ENCODE results near the gene VN1R4. TPM values are rescaled to one million over a fixed set of nuclear protein-coding genes. Genes with fewer than 3 reads are reported as not detected.

Gene VN1R4, protein sequence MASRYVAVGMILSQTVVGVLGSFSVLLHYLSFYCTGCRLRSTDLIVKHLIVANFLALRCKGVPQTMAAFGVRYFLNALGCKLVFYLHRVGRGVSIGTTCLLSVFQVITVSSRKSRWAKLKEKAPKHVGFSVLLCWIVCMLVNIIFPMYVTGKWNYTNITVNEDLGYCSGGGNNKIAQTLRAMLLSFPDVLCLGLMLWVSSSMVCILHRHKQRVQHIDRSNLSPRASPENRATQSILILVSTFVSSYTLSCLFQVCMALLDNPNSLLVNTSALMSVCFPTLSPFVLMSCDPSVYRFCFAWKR
- not detected in 2 replicates for total RNA-seq

DNA sequence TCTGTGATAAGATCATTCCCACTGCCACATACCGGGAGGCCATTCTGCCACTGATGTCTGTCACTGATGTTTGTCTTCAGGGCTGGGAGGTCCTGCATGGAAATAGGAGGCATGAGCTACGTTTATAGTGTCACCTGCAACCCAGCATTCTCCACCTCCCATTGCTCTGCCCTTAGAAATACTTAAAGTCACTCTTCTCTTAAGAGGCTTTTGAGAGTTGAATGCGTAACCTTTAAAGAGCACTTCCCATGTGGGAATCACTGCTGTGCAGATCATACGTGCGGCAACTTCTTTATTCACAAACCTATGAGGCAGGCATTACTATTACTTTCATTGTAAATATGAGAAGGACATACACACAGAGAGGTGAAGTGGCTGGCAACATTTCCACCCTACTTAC is at the start of gene VN1R4:
Gene VN1R4 (minus strand): TSS at position 101 of the 400 bp plus-strand sequence. CDS start 58 bp downstream, at position 43.

DNA sequence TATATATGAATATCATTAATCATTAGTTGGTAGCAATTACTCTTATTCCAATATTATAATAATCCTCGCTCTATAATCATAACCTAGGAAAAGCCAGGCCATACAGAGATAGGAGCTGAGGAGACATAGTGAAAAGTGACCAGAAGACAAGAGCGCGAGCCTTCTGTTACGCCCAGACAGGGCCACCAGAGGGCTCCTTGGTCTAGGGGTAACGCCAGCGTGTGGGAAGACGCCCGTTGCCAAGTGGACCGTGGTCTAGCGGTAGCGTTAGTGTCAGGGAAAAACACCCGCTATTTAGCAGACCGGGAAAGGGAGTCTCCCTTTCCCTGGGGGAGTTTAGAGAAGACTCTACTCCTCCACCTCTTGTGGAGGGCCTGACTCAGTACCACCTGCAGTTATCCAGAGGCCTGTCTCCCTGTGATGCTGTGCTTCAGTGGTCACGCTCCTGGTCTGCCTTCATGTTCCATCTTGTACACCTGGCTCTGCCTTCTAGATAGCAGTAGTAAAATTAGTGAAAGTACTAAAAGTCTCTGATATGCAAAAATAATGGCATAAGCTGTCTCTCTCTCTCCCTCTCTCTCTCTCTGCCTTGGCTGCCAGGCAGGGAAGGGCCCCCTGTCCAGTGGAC is 9.7 kb downstream of the VN1R4 start, which contains the start of gene VN1R2:
Gene VN1R2 (plus strand): TSS at position 578 of the 628 bp plus-strand sequence. CDS start 84 bp downstream, outside the sequence.

GRCh38 chr19:53254411-53255341 is 12.8 kb downstream of the VN1R4 start, which contains the start of gene ZNF677:
ZNF677 (minus strand) TSS chr19:53254873; CDS start chr19:53251550, 3,323 bp downstream.

Other genes with a start within 250 kb of the VN1R4 start
- gene ERVV-2, start 223.0 kb downstream of the VN1R4 start, total RNA-seq, result not detected in 2 replicates
- 10.6 and 37.3 TPM in 2 replicates for gene ZNF160, start 164.3 kb downstream of the VN1R4 start, total RNA-seq
- 3.7 and 8.7 TPM in 2 replicates for gene ZNF415, start 134.8 kb downstream of the VN1R4 start, total RNA-seq
- gene ZNF347, start 108.7 kb downstream of the VN1R4 start, total RNA-seq, result 2.3 and 7.0 TPM in 2 replicates
- gene ZNF665, start 74.4 kb downstream of the VN1R4 start, total RNA-seq, result 0.65 and 3.8 TPM in 2 replicates
- gene ZNF677, start 12.8 kb downstream of the VN1R4 start, total RNA-seq, result 9.2 and 25.4 TPM in 2 replicates
- gene VN1R2, start 9.4 kb downstream of the VN1R4 start, total RNA-seq, result not detected in 2 replicates
- 4.4 and 5.5 TPM in 2 replicates for gene ZNF845, start 66.0 kb upstream of the VN1R4 start, total RNA-seq
- gene ZNF525, start 98.0 kb upstream of the VN1R4 start, total RNA-seq, result 1.2 and 2.5 TPM in 2 replicates
- gene ZNF765, start 127.4 kb upstream of the VN1R4 start, total RNA-seq, result 6.1 and 8.5 TPM in 2 replicates
- gene ZNF761, start 164.3 kb upstream of the VN1R4 start, total RNA-seq, result 5.9 and 11.7 TPM in 2 replicates
- 1.5 and 2.5 TPM in 2 replicates for gene ZNF813, start 200.0 kb upstream of the VN1R4 start, total RNA-seq

All from epithelial cell of alveolus of lung (primary cell).